HG02970 (cell line): ENCODE results near the gene ZNF330.
"Not testable (repeated sequence)": the region's sequence is repeated elsewhere in the genome, so short reads cannot be mapped to it uniquely, and the experiment has no call there.

Source experiments
- ATAC-seq: cut with Tn5 transposase; IDR thresholded peaks from one replicate; pipeline ENCODE4 v1.9.1; 2021; ENCODE audit warnings: mild to moderate bottlenecking, moderate library complexity, moderate number of reproducible peaks; ENCODE audit not compliant: unreplicated experiment, low FRiP score

Gene ZNF330

GRCh38 chr4:141220691-141221659 is at the start of gene ZNF330:
TSS of gene ZNF330 (plus strand) at chr4:141220895. CDS start at chr4:141222372, 1,477 bp downstream.
- peak; percentile 96 for ATAC-seq

GRCh38 chr4:141174457-141174856 is 46.2 kb upstream of the ZNF330 start:
- ATAC-seq: no peak

- ATAC-seq: no peak
Measured at GRCh38 chr4:141177171-141177570, 43.5 kb upstream of the ZNF330 start.

GRCh38 chr4:141179474-141180373 is 41.0 kb upstream of the ZNF330 start:
- no peak for ATAC-seq

GRCh38 chr4:141180991-141181761 is 39.5 kb upstream of the ZNF330 start:
- ATAC-seq: no peak

GRCh38 chr4:141183491-141183890 is 37.2 kb upstream of the ZNF330 start:
- ATAC-seq: not testable (repeated sequence)

GRCh38 chr4:141192564-141192963 is 28.1 kb upstream of the ZNF330 start:
- no peak for ATAC-seq

GRCh38 chr4:141193516-141194034 is 27.1 kb upstream of the ZNF330 start:
- no peak for ATAC-seq

- no peak for ATAC-seq
Measured at GRCh38 chr4:141195095-141195707, 25.5 kb upstream of the ZNF330 start.

- ATAC-seq: no peak
Measured at GRCh38 chr4:141196227-141196933, 24.3 kb upstream of the ZNF330 start.

- no peak for ATAC-seq
Measured at GRCh38 chr4:141207961-141208360, 12.7 kb upstream of the ZNF330 start.

GRCh38 chr4:141210168-141210567 is 10.5 kb upstream of the ZNF330 start:
- ATAC-seq: no peak

- no peak for ATAC-seq
Measured at GRCh38 chr4:141213550-141213991, 7.1 kb upstream of the ZNF330 start.

GRCh38 chr4:141215030-141215429 is 5.7 kb upstream of the ZNF330 start:
- no peak for ATAC-seq

GRCh38 chr4:141216002-141216761 is 4.5 kb upstream of the ZNF330 start:
- ATAC-seq: no peak

GRCh38 chr4:141220271-141220670 is 424 bp upstream of the ZNF330 start:
- peak; percentile 11 for ATAC-seq

GRCh38 chr4:141223418-141223817 is 2.7 kb downstream of the ZNF330 start:
- no peak for ATAC-seq

- ATAC-seq: not testable (repeated sequence)
Measured at GRCh38 chr4:141227280-141227679, 6.6 kb downstream of the ZNF330 start.
